IMR-90 (cell line): ENCODE measurements around the gene SBF2. TPM values are rescaled to one million over a fixed set of nuclear protein-coding genes. Genes with fewer than 3 reads are reported as not detected.

Source experiments
- ATAC-seq: fragments of 200-7000 bp; cut with Tn5 transposase; 2 replicates; pipeline ENCODE4 v1.9.1; 2020; ENCODE audit warnings: low read depth, mild to moderate bottlenecking, moderate library complexity
- BruUV-seq: library from RNA; stranded (reverse); fragments of 400-500 nt; replicated peaks from 2 replicates; lab custom pipeline; 2021; lab: Mats Ljungman, UMichigan
- CTCF ChIA-PET: fragments of 300-600 bp; formaldehyde crosslinking; extraction: SDS; loops from one replicate; lab custom pipeline; 2021; ENCODE audit warnings: antibody characterized with exemption; lab: Yijun Ruan, JAX
- POLR2A ChIA-PET: fragments of 300-600 bp; sonication (Branson Sonifier 250); formaldehyde crosslinking; loops from one replicate; lab custom pipeline; 2022; ENCODE audit warnings: antibody characterized with exemption; ENCODE audit not compliant: unreplicated experiment; lab: Charles Lee
- DNase-seq: peaks from one replicate; pipeline ENCODE4 v3.0.0; 2013
- H2AFZ ChIP-seq: replicated peaks from 2 replicates; pipeline ENCODE3; 2013; ENCODE audit warnings: low read length, mild to moderate bottlenecking; ENCODE audit not compliant: poor library complexity
- H2AK5ac ChIP-seq: 2 replicates; pipeline ENCODE4 v1.6.1; 2013; ENCODE audit warnings: low read depth, low read length, inconsistent platforms
- H2AK9ac ChIP-seq: replicated peaks from 2 replicates; pipeline ENCODE3; 2013; ENCODE audit warnings: mild to moderate bottlenecking, low read depth, low read length, moderate library complexity; ENCODE audit not compliant: poor library complexity
- H2BK120ac ChIP-seq: 2 replicates; pipeline ENCODE4 v1.6.1; 2013; ENCODE audit warnings: low read depth, low read length, inconsistent platforms
- H2BK15ac ChIP-seq: 3 replicates; pipeline ENCODE4 v1.6.1; 2013; ENCODE audit warnings: low read depth, low read length, inconsistent platforms
- H2BK20ac ChIP-seq: 2 replicates; pipeline ENCODE4 v1.6.1; 2013; ENCODE audit warnings: low read depth, mild to moderate bottlenecking, inconsistent platforms, low read length, moderate library complexity
- H2BK5ac ChIP-seq: 2 replicates; pipeline ENCODE4 v1.6.1; 2013; ENCODE audit warnings: mild to moderate bottlenecking, low read depth, low read length, inconsistent platforms; ENCODE audit not compliant: poor library complexity, severe bottlenecking
- H3K14ac ChIP-seq: replicated peaks from 2 replicates; pipeline ENCODE4 v1.6.1; 2013; ENCODE audit warnings: low read depth, low read length, inconsistent platforms
- H3K18ac ChIP-seq: 2 replicates; pipeline ENCODE4 v1.6.1; 2013; ENCODE audit warnings: low read depth, low read length, control low read depth
- H3K23ac ChIP-seq: 2 replicates; pipeline ENCODE4 v1.6.1; 2013; ENCODE audit warnings: low read depth, low read length, inconsistent platforms
- H3K27ac ChIP-seq: 2 replicates; pipeline ENCODE4 v1.5.1; 2013; ENCODE audit warnings: mild to moderate bottlenecking, control low read depth, low read length; ENCODE audit not compliant: insufficient read depth
- H3K27me3 ChIP-seq: 2 replicates; pipeline ENCODE4 v1.6.1; 2013; ENCODE audit warnings: low read length; ENCODE audit not compliant: control insufficient read depth, insufficient read depth
- H3K36me3 ChIP-seq: 2 replicates; pipeline ENCODE4 v1.6.1; 2013; ENCODE audit warnings: low read length, mixed read lengths; ENCODE audit not compliant: control insufficient read depth, insufficient read depth
- H3K4ac ChIP-seq: 2 replicates; pipeline ENCODE4 v1.6.1; 2013; ENCODE audit warnings: low read depth, low read length, inconsistent platforms
- H3K4me1 ChIP-seq: 2 replicates; pipeline ENCODE4 v1.6.1; 2013; ENCODE audit warnings: low read length, mixed read lengths; ENCODE audit not compliant: control insufficient read depth, insufficient read depth
- H3K4me2 ChIP-seq: 2 replicates; pipeline ENCODE4 v1.6.1; 2013; ENCODE audit warnings: low read depth, mild to moderate bottlenecking, control low read depth, low read length, moderate library complexity
- H3K4me3 ChIP-seq: 2 replicates; pipeline ENCODE4 v1.5.1; 2013; ENCODE audit warnings: low read depth, mild to moderate bottlenecking, control low read depth, low read length, moderate library complexity; ENCODE audit not compliant: insufficient read depth
- H3K56ac ChIP-seq: 2 replicates; pipeline ENCODE4 v1.6.1; 2013; ENCODE audit warnings: low read length, inconsistent platforms; ENCODE audit not compliant: insufficient read depth; ENCODE audit errors: extremely low read depth
- H3K79me1 ChIP-seq, 2 experiments: 2 replicates each; pipeline ENCODE4 v1.6.1; 2013; ENCODE audit warnings: low read length in 2 of 2, inconsistent platforms in 1 of 2, low read depth in 1 of 2
- H3K9ac ChIP-seq: 2 replicates; pipeline ENCODE4 v1.6.1; 2013; ENCODE audit warnings: low read depth, low read length, control low read depth
- H3K9me1 ChIP-seq: 2 replicates; pipeline ENCODE4 v1.6.1; 2013; ENCODE audit warnings: low read length, inconsistent platforms; ENCODE audit not compliant: insufficient read depth
- H3K9me3 ChIP-seq: 2 replicates; pipeline ENCODE4 v1.6.1; 2013; ENCODE audit warnings: low read length; ENCODE audit not compliant: control insufficient read depth, insufficient read depth
- H4K20me1 ChIP-seq: 2 replicates; pipeline ENCODE4 v1.6.1; 2013; ENCODE audit warnings: low read length, inconsistent platforms; ENCODE audit not compliant: insufficient read depth
- H4K5ac ChIP-seq: 2 replicates; pipeline ENCODE4 v1.6.1; 2013; ENCODE audit warnings: mild to moderate bottlenecking, low read depth, low read length, control low read depth
- H4K8ac ChIP-seq, 2 experiments: 2 replicates each; pipeline ENCODE4 v1.6.1; 2013; ENCODE audit warnings: low read depth in 2 of 2, low read length in 2 of 2, control low read depth in 1 of 2, inconsistent platforms in 1 of 2
- H4K91ac ChIP-seq: 2 replicates; pipeline ENCODE4 v1.6.1; 2013; ENCODE audit warnings: low read depth, low read length, inconsistent platforms; ENCODE audit not compliant: insufficient read depth
- BHLHE40 ChIP-seq: fragments of 150-350 bp; IDR thresholded peaks from 2 replicates; pipeline ENCODE4 v1.6.1; 2016; ENCODE audit warnings: mild to moderate bottlenecking, low read depth, low read length
- CEBPB ChIP-seq: IDR thresholded peaks from 2 replicates; pipeline ENCODE4 v1.6.1; 2012; ENCODE audit warnings: low read depth, low read length, improper control_type of control experiment
- CHD1 ChIP-seq: IDR thresholded peaks from 2 replicates; pipeline ENCODE4 v1.6.1; 2012; ENCODE audit warnings: low read depth, low read length, improper control_type of control experiment
- ELK1 ChIP-seq: fragments of 150-350 bp; IDR thresholded peaks from 2 replicates; pipeline ENCODE4 v1.6.1; 2016; ENCODE audit warnings: low read depth, mild to moderate bottlenecking, low read length, moderate library complexity, borderline replicate concordance
- FOS ChIP-seq: fragments of 150-350 bp; IDR thresholded peaks from 2 replicates; pipeline ENCODE4 v1.6.1; 2016; ENCODE audit warnings: low read depth, low read length
- MAFK ChIP-seq: IDR thresholded peaks from 2 replicates; pipeline ENCODE4 v1.6.1; 2012; ENCODE audit warnings: low read depth, low read length, improper control_type of control experiment
- MAZ ChIP-seq: IDR thresholded peaks from 2 replicates; pipeline ENCODE4 v1.6.1; 2012; ENCODE audit warnings: low read depth, mild to moderate bottlenecking, low read length, improper control_type of control experiment, moderate library complexity, borderline replicate concordance
- NFE2L2 ChIP-seq: fragments of 150-350 bp; IDR thresholded peaks from 2 replicates; pipeline ENCODE4 v1.6.1; 2016; ENCODE audit warnings: low read depth, mild to moderate bottlenecking, low read length
- POLR2A ChIP-seq: IDR thresholded peaks from 2 replicates; pipeline ENCODE4 v1.6.1; 2012; ENCODE audit warnings: mild to moderate bottlenecking, low read depth, low read length
- RAD21 ChIP-seq: IDR thresholded peaks from 2 replicates; pipeline ENCODE4 v1.6.1; 2012; ENCODE audit warnings: low read length, improper control_type of control experiment
- RCOR1 ChIP-seq: IDR thresholded peaks from 2 replicates; pipeline ENCODE4 v1.6.1; 2012; ENCODE audit warnings: mild to moderate bottlenecking, low read length, improper control_type of control experiment; ENCODE audit not compliant: insufficient replicate concordance
- RFX5 ChIP-seq: IDR thresholded peaks from 2 replicates; pipeline ENCODE4 v1.8.0; 2012; ENCODE audit warnings: low read depth, mild to moderate bottlenecking, low read length, moderate library complexity
- SMC3 ChIP-seq: fragments of 150-350 bp; IDR thresholded peaks from 2 replicates; pipeline ENCODE4 v1.6.1; 2016; ENCODE audit warnings: low read depth, mild to moderate bottlenecking, antibody characterized with exemption, low read length, moderate library complexity
- USF2 ChIP-seq: fragments of 150-350 bp; IDR thresholded peaks from 2 replicates; pipeline ENCODE4 v1.6.1; 2017; ENCODE audit warnings: mild to moderate bottlenecking, antibody characterized with exemption, low read length, low read depth
- WGBS, 2 experiments: methylation state at CpG; one replicate each; pipeline versions ENCODE4 v1.1.5 to v1.1.7; 2013; ENCODE audit warnings: missing lambda C conversion rate in 2 of 2; ENCODE audit not compliant: insufficient read length in 1 of 2; ENCODE audit errors: extremely low coverage in 2 of 2; 5-methylcytosine and 5-hydroxymethylcytosine counted together
- dilution Hi-C: fragments of 300-500 bp; cut with HindIII; formaldehyde crosslinking; loops from one replicate; pipeline ENCODE4 v1.14.3; 2018; ENCODE audit warnings: low sequenced_read_pairs; ENCODE audit not compliant: unreplicated experiment
- in situ Hi-C: fragments of 300-500 bp; cut with MboI; formaldehyde crosslinking; loops from 3 replicates; pipeline ENCODE4 v1.14.3; 2019; ENCODE audit warnings: low sequenced_read_pairs, inconsistent platforms, mixed read lengths
- intact Hi-C: fragments of 100-400 bp; cut with micrococcal nuclease; formaldehyde crosslinking; loops from 2 replicates; pipeline ENCODE4 v1.10.0; 2022
- polyA plus RNA-seq, 3 experiments: library from polyadenylated mRNA; depleted of rRNA; stranded (reverse); fragments of >200 nt; gene quantifications; 2 replicates each; pipeline ENCODE4 v1.2.3, GENCODE V29; 2012; ENCODE audit warnings: low replicate concordance in 1 of 3
- total RNA-seq: library from RNA; depleted of rRNA; stranded (reverse); fragments of >200 nt; gene quantifications from 2 replicates; pipeline ENCODE4 v1.2.3, GENCODE V29; 2012
- TF ChIP-seq, protein P1 (sequence below): conservative IDR thresholded peaks from 2 replicates; pipeline ENCODE4 v1.5.1; 2012; ENCODE audit warnings: mild to moderate bottlenecking, low read depth, low read length, improper control_type of control experiment

SBF2 gene
- total and polyA plus RNA-seq, 2 of the 4 experiments (the other 2 are of a cell fraction): 23.8 to 51.8 TPM

DNA sequence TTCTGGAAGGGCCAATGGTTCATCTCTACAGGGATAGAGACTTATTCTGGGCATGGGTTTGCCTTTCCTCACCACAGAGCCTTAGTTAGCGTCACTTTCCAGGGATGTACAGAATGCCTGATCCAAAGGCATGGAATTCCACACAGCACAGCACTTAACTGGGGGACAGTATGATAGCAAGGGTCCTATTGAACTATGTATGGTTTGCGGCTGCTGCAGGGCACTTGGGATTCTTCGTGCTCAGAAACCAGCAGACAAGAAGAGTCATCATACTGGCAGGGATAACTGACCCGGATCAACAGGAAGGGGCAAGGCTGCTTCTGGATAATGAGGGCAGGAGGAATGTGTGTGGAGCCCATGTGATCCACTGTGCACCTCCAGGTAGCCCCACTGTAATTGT lies 524.4 kb downstream of the SBF2 start:
- Histone ChIP-seq H3K27me3 (no peaks in the 10 kb centered on the region), H2AK5ac (peak overlapping the region; percentile 85), H2AK9ac (peak overlapping the region; percentile 33), H3K56ac (no peak overlapping the region), H3K23ac (peak overlapping the region; percentile 36; the same call in 1 of the 2 replicates), H4K8ac (peak overlapping the region; percentile 24 to 50; a peak in 3 of 4 replicates), H3K9me3 (no peaks in the 10 kb centered on the region), H2BK20ac (peak overlapping the region; percentile 93), H3K14ac (peak overlapping the region; percentile 55), H2BK5ac (no peak overlapping the region), H3K18ac (peak overlapping the region; percentile 63), H3K4ac (peak overlapping the region; percentile 85), H3K4me3 (no peak overlapping the region), H3K4me1 (peaks cover 30% of the 10 kb centered on the region), H4K20me1 (no peaks in the 10 kb centered on the region), H3K4me2 (no peak overlapping the region), H4K91ac (peak overlapping the region; percentile 89), H2BK15ac (peak overlapping the region; percentile 93; the same call in 2 of the 3 replicates), H2AFZ (no peak overlapping the region), H3K36me3 (no peaks in the 10 kb centered on the region), H3K9ac (no peak overlapping the region), H2BK120ac (peak overlapping the region; percentile 88), H4K5ac (peak overlapping the region; percentile 19), H3K27ac (peak overlapping the region; percentile 11; the same call in 1 of the 2 replicates), H3K9me1 (peaks cover 39% of the 10 kb centered on the region), H3K79me1 (peaks cover 5 to 37% of the 10 kb centered on the region in 2 experiments; a peak in 3 of 4 replicates)
- ATAC-seq: no peak
- no peak for TF ChIP-seq SMC3
- no peak for TF ChIP-seq NFE2L2
- TF ChIP-seq RFX5: no peak
- no peak for TF ChIP-seq CHD1
- TF ChIP-seq MAFK: no peak
- TF ChIP-seq ELK1: no peak
- no peak for TF ChIP-seq RAD21
- no peak for TF ChIP-seq CEBPB
- no peak for TF ChIP-seq FOS
- TF ChIP-seq RCOR1: no peak
- no peak for TF ChIP-seq BHLHE40
- TF ChIP-seq, protein P1, sequence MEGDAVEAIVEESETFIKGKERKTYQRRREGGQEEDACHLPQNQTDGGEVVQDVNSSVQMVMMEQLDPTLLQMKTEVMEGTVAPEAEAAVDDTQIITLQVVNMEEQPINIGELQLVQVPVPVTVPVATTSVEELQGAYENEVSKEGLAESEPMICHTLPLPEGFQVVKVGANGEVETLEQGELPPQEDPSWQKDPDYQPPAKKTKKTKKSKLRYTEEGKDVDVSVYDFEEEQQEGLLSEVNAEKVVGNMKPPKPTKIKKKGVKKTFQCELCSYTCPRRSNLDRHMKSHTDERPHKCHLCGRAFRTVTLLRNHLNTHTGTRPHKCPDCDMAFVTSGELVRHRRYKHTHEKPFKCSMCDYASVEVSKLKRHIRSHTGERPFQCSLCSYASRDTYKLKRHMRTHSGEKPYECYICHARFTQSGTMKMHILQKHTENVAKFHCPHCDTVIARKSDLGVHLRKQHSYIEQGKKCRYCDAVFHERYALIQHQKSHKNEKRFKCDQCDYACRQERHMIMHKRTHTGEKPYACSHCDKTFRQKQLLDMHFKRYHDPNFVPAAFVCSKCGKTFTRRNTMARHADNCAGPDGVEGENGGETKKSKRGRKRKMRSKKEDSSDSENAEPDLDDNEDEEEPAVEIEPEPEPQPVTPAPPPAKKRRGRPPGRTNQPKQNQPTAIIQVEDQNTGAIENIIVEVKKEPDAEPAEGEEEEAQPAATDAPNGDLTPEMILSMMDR: no peak
- TF ChIP-seq POLR2A: no peak
- no peak for TF ChIP-seq MAZ
- no peak for TF ChIP-seq USF2
- ChIA-PET POLR2A (no interaction called here), CTCF (no interaction called here)
- DNase-seq: no peak
- no TSS peak for BruUV-seq
- intact Hi-C loops (no loop called here), in situ Hi-C loops (loop anchor here (10.0 to 25.0 kb wide), 2 partner anchors 193 to 965 kb away; no protein-coding TSS in a partner anchor), dilution Hi-C loops (no loop called here)
- WGBS, 2 experiments: 100% methylated on average over 1 of the region's 4 CpGs; no CpG with 5 or more reads in 1 of the 2 experiments
